GM18873 (cell line): ENCODE results near the gene SIL1.
"Not testable (repeated sequence)": the region's sequence is repeated elsewhere in the genome, so short reads cannot be mapped to it uniquely, and the experiment has no call there.

Experiments used
- ATAC-seq: cut with Tn5 transposase; IDR thresholded peaks from one replicate; pipeline ENCODE4 v1.9.1; 2021; ENCODE audit warnings: mild to moderate bottlenecking, moderate library complexity, moderate number of reproducible peaks; ENCODE audit not compliant: unreplicated experiment, low FRiP score

The SIL1 gene

DNA sequence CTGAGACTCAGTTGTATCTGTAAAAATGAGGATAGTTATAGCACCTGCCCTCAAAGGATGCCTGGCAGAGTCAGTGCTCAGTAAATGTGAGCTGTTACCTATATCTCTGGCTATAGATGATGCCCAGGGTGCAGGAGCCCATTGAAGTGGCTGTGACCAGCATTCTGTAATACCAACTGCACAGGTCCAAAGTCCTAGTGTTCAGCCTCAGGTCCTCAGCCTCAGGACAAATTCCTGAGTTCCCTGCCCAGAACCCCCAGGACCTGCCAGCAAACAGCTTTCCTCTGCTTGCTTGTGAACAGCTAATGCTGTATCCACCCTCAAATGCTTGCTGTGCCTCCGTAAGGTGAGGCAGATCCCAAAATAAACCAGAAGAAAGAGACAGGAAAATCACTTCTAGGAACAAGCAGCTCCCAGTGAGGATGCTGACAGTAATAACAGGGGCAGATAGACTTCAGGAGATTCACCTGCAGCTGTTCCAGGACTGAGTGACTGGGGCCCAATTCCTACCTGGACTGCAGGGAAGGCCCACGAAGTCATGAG is 80.8 kb downstream of the SIL1 start:
- ATAC-seq, result no peak

DNA sequence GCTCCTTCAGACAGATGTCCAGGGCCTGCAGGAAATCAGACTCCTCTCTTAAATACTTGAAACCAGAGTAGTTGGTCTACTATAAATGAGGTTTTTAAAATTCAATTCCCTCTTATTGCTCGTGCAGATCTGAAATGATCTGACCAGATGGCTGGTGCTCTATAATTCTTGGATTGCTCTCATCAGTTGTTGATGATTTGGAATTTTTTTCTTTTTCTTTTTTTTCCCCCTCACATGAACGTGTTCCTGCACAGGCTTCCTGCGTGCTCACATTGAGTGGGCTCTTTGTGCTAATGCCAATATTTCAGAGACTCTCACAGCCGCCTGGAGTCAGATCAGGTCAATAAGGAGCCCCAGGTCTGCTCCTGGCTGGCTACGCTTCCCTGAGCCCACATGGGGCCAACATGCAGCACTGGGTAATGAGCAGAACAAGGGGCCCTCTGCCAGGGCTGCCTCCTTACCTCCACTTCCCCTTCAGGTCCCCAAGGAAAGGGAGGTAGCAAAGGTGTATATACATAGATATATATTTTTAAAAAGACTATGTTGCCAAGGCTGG is 82.0 kb downstream of the SIL1 start:
- ATAC-seq, result no peak

DNA sequence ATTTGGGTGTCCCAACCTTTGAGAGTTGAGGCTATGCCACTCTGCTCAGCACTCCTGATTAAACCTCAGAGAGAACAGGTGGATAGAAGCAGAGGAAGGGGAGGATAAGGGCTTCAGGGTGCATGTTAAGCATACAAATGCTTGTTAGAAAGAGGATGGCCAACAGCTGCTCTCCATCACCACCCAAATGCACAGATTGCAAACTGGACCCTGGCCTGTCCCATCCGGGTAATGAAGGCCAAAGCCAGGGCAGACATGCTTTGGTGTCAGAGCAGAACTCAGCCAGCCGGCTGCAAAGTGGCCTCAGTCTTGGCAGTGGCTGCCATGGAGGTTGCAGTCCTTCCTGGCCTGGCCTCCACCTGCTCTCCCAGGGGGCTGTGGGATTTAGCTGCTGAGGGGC is 84.3 kb downstream of the SIL1 start:
- ATAC-seq, result no peak

DNA sequence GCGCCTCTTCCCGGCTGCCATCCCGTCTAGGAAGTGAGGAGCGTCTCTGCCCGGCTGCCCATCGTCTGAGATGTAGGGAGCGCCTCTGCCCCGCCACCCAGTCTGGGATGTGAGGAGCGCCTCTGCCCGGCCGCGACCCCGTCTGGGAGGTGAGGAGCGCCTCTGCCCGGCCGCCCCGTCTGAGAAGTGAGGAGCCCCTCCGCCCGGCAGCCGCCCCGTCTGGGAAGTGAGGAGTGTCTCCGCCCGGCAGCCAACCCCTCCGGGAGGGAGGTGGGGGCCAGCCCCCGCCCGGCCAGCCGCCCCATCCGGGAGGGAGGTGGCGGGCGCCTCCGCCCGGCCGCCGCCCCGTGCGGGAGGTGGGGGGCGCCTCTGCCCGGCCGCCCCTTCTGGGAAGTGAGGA is 85.8 kb downstream of the SIL1 start:
- ATAC-seq, result not testable (repeated sequence)

DNA sequence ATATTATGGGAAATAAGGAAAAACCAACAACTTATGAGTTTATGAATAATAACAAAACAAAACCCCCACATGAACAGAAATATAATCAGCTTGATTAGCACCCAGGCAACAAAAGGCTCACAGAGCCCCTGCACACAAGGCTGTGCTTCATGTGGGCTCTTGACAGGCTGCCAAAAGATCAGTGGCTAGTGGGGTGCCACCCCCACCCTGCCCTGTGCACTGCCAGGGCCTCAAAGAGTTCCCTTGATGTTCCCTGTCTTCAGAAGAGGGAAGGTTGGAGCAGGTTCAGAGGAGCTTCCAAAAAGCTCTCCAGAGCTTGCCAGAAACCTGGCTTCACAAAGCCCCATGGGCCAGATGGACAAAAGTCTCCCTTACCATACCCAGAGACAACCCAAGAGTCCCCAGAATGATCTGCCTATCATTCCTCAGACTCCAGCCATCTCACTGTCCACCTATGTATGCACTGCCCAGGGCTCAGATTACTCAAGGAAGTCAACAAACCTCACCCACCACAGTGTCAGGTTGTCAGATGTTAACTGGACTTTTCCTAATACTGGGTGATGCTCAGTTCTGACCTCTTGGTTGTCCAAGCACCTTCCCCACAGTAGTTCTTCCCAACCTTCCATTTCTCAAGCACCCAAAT is 87.5 kb downstream of the SIL1 start:
- no peak for ATAC-seq

DNA sequence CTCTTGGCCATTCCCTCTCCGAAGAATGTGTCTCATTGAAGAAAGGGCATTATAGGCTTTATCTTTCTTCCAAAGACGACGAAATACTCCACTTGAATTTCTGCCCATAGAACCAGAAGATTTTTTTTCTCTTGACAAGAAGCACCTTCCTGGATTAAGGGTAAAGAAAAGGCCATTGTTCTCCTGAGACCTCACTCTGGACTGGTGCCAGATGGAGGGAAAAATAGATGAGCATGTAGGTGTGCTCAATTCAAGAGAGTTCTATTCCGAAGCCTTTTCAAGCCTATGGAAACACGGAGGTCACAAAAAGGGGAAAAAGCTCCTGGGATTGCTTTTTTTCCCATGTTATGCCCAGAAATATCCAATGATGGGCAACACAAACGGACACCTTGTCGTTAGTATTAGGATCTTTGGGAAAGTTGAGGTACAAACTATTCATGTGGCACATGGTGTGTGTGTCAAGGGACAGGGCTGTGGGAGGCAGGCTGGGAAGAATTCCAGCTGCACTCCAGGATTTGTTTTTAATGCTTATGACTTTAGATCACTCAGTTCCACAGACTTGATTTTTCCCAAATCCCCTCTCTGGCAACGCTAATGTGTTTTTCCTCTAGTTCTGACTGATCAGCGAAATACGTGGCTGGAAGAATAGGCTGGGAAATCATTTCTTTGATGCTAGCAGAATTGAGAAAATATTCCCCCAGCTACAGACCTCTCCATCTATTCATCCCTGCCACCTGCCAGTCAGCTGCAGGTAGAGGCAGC is 89.9 kb downstream of the SIL1 start:
- no peak for ATAC-seq

DNA sequence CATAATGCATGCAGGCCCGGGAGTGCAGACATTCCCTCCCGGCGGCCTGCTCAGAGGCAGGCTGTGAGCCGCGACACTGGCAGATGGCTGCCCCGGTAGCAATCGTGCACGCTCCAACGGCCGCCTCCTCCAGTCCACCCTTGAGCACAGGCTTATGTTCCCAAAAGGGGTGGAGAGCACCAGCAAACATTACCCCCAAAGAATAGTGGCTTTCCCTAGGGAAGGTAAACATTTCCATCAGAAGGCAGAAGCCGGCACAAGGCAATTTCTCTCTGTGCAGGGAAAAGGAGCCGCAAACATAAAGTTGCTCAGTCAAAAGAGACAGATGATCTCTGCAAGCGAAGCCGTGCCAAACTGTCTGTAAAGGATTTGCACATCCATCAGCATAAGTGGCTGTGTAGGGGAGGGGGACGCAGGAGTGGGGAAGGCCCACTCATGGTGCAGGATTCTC is 92.5 kb downstream of the SIL1 start:
- ATAC-seq, result no peak

DNA sequence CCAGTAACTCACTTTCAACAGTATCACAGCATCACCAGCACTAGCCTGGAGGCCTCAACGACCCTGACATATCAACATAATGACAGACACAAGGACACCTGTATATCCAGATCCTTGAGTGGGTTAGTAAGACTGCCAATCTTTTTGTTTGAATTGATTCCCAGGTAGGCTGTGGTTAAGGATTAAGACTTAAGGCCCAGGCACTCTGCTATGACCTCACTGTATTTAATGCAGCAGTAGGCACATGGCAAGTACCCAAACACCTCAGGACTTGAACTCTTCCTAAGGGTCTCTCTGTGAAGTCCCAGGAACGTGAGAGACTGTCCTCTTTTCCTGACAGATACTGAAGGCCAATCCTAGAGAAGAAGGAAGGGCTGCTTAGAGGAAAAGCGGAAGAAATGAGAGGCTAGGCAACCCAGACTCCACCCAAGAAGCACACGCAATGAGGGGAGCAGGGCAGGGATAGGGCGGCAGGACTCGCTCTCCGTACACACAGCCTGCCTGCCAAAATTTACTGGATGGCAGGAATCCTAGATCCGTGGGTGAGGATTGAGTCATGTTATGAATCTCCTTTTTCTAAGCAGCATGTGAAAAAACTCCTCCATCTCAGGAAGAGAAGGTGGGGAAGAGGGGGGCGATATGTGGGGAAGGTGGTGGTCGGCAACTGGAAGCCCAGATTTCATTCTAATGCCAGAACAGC is 93.4 kb downstream of the SIL1 start:
- ATAC-seq, result no peak

DNA sequence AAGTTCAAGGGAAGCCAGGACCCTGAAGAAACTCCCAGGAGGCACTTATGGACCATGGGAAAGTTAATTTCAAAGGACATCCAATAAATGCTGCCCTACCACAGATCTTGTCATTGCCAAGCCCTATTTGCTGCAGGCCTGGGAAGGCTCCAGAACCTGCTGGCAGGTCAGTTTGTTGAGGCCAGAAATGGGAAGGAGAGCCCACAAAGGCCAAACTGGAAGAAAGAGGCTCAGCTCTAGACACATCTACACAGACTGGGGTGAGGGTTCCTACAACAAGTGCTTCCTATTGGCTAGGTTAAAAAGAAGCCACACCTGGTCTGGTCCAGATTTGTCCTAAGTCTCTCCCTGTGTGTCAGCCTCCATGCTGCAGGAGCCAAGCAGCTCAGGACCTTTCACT is 94.4 kb downstream of the SIL1 start:
- no peak for ATAC-seq

DNA sequence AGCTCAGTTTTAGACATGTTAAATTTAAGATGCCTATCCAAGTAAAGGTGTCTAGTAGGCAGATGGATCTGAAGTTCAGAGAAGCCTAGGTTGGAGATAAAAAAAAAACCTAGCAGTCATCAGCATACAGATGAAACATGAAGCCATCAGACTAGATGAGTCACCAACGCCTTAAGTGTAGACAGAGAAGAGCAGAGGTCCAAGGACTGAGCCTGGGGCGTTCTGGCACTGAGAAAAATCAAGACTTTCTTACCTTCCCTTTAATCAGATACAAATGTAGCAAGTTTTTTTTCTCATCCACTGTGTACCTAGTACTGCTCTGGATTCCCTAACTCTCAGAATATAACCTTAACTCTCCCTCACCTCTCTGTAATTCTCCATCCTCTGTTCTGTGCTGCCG is 97.3 kb downstream of the SIL1 start:
- no peak for ATAC-seq

DNA sequence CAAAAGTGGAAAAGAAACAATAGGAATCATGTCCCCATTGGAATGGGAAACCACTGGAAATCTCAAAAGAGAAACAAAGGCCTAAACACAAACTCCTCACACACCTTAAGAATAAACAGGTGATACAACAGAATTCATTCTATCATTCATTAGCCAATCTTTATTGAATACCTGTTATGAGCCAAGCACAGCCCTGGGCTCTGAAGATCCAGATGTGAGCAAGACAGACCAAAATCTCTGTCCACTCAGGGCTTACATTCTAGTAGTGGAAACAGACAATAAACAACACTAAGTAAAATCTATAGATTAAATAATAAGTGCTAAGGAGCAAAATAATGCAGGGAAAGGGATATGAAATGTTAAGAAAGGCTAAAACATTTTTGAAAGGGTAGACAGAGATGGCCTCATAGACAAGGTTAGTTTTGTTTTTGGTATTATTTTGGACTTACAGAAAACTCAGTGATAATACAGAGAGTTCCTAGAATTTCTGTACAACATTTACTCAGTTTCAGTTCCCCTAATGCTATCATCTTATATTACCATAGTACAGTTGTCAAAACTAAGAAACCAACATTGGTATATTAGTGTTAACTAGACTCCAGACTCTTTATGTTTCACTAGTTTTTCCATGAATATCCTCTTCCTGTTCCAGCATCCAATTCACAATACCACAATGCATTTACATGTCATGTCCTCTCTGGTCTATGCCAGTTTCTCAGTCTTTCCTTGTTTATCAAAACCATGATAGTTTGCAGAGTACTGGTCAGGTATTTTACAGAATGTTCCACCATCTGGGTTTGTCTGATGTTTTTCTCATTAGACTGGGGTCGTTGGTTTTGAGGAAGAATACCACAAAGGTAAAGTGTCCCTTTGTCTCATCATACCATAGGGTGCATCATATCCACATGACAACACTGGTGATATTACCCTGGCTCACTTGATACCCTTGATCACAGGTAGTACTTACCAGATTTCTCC is 103.7 kb downstream of the SIL1 start:
- peak; percentile 84 for ATAC-seq

DNA sequence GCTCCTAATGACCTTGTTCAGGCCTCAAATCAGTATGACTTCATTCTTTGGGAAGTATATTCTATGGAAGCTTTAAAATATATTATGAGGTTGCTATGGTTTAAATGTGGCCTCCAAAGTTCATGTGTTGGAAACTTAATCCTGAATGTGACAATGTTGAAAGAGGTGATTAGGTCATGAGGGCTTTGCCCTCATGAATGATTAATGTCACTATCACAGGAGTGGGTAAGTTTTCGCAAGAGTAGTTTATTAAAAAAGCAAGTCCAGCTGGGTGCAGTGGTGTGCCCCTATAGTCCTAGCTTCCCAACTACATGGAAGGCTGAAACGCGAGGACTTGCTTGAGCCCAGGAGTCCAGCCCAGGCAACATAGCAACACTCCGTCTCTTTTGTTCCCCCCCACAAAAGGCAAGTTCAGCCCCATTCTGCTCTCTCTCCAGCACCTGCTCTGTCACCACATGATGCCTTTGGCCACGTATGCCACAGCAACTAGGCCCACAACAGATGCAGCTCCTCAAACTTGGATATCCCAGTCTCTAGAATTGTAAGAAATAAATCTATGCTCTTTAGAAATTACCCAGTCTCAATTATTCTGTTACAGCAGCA is 105.3 kb downstream of the SIL1 start:
- no peak for ATAC-seq

DNA sequence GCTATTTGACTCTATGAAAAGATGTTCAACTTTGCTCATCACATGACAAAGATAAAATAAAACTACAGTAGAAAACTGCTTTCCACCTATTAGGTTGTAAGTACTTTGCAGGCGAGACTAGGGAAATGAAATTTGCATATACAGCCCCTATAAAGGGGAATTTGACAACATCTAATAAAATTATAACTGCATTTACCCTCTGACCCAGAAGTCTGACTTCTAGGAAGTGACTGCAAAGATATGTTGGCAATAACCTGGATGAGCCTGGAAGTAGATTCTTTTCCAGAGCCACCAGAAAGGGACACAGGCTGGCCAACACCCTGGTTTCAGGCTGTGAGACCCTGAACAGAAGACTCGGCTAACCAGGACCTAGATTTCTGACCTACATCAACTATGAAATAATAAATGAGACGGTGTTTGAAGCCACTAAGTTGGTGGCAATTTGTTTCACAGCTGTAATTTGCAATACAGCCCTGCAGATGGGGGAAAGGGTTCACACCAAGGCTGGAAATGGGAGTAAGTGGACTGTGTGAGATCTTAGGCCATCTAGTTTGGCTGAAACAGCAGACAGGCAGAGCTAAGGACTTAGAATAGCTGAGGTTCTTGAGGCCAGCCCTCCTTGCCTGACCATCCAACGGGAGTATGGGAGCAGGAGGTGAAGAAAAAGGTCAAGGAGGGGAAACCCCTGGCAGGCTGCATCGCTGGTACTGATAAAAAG is 106.6 kb downstream of the SIL1 start:
- no peak for ATAC-seq

DNA sequence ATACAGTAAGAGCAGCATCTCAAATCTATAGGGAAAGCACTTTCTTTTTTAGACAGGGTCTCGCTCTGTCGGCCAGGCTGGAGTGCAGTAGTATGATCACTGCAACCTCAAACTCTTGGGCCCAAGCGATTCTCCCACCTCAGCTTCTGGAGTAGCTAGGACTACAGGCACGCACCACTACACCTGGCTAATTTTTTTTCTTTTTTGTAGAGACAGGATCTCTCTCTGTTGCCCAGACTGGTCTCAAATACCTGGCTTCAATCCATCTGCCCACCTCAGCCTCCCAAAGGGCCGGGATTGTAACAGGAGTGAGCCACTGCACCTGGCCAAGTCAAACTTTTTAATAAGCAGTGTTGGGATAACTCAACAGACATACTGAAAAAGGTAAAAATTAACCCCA is 107.6 kb downstream of the SIL1 start:
- ATAC-seq, result no peak

DNA sequence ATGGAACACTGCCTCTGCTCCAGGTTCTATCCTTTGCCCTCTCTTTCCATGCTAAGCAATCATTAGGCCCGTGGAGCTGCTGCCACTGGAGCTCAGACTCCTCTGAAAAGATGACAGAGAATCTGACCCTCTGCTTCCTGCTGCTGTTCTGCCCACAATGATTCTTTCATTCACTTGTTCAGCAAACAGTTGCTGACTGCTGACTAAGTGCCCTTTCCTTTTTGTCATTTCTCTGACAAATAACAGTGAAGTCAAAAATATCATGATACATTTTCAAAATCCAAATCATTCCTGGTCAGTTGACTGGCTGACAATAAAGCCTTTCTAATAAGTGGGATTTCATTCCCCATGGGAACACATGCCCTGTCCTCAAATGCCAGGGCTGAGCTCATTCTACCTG is 110.1 kb downstream of the SIL1 start:
- no peak for ATAC-seq

DNA sequence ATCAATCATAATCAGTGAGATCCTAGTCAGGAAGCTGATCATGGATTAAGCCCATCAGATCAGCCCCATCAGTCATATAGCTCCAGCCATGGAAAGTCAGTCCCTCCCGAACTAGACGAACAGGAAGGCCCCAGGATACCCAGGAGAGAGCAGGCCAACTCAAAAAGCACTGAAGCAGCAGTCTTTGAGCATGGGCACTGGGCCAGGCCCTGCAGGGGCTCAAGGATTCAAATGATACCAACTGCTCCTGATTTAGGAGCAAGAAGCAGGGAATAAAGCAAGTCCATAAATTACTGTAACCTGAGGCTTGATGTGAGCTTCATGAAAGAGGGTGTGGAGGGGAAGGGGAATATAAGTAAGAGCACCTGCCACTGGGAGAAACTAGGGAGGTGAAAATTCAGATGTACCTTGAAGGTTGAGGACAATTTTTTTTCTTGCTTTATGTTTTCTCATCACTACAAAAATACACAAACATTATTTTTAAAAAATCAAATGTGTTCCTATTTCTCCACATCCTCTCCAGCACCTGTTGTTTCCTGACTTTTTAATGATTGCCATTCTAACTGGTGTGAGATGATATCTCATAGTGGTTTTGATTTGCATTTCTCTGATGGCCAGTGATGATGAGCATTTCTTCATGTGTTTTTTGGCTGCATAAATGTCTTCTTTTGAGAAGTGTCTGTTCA is 115.2 kb downstream of the SIL1 start:
- ATAC-seq, result no peak

DNA sequence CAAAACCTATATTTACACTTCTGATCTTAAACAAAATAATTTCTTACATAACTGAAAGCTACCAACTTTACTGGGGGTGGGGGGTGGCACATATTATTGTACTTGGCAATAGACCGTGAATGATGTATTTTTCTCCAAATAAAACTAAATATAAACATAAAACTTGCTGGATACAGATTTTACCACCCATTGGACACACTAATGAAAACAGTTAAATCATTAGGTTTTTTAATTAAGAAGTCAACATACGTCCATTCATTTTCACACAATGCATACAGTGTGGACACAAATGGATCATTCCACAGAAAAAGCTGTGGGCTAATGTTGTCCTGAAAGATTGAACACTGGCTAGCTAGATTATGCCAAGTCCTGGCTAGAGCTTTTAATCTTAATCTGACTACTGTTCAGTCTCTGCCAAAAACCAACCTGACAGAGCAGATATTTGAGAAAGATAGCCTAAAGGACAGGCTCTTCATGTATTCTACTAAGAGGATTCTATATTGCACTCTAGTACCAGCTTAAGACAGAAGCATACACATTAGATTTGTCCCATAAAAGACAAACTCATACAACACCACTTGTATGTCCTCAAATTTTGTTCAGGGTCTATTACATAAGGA is 118.1 kb downstream of the SIL1 start:
- ATAC-seq, result no peak
